ENCODE data around the gene PARS2.
"Not testable (repeated sequence)": the region's sequence is repeated elsewhere in the genome, so short reads cannot be mapped to it uniquely, and the experiment has no call there.

PARS2 gene

GRCh38 chr1:54798769-54799641 is 34.7 kb upstream of the PARS2 start:
- DNase-seq: no peak

- no peak for DNase-seq
Measured at GRCh38 chr1:54798206-54798605, 33.9 kb upstream of the PARS2 start.

- DNase-seq: no peak
Measured at GRCh38 chr1:54796902-54797301, 32.6 kb upstream of the PARS2 start.

- no peak for DNase-seq
Measured at GRCh38 chr1:54795841-54796468, 31.6 kb upstream of the PARS2 start.

- no peak for DNase-seq
Measured at GRCh38 chr1:54795356-54795665, 31.0 kb upstream of the PARS2 start.

GRCh38 chr1:54794451-54795355 is 30.4 kb upstream of the PARS2 start:
- DNase-seq: no peak

GRCh38 chr1:54792686-54793282 is 28.5 kb upstream of the PARS2 start:
- no peak for DNase-seq

- DNase-seq: peak; percentile 42
Measured at GRCh38 chr1:54791880-54792522, 27.7 kb upstream of the PARS2 start.

GRCh38 chr1:54788459-54788858 is 24.1 kb upstream of the PARS2 start:
- DNase-seq: no peak

GRCh38 chr1:54787604-54788003 is 23.3 kb upstream of the PARS2 start:
- no peak for DNase-seq

GRCh38 chr1:54786778-54787177 is 22.5 kb upstream of the PARS2 start:
- DNase-seq: no peak

- no peak for DNase-seq
Measured at GRCh38 chr1:54784066-54784465, 19.7 kb upstream of the PARS2 start.

GRCh38 chr1:54782588-54782987 is 18.3 kb upstream of the PARS2 start:
- DNase-seq: no peak

- DNase-seq: no peak
Measured at GRCh38 chr1:54782156-54782555, 17.8 kb upstream of the PARS2 start.

GRCh38 chr1:54781023-54781723 is 16.9 kb upstream of the PARS2 start:
- DNase-seq: peak; percentile 49

- no peak for DNase-seq
Measured at GRCh38 chr1:54777431-54777830, 13.1 kb upstream of the PARS2 start.

GRCh38 chr1:54777011-54777410 is 12.7 kb upstream of the PARS2 start:
- DNase-seq: peak; percentile 42

- not testable (repeated sequence) for DNase-seq
Measured at GRCh38 chr1:54775828-54776721, 11.8 kb upstream of the PARS2 start.

- peak; percentile 40 for DNase-seq
Measured at GRCh38 chr1:54774820-54775498, 10.6 kb upstream of the PARS2 start.

- DNase-seq: no peak
Measured at GRCh38 chr1:54772951-54773350, 8.6 kb upstream of the PARS2 start.

Measured in NCI-H146 (cell line).